ENCODE measurements around the gene MAGI2. TPM values are rescaled to one million over a fixed set of nuclear protein-coding genes. Genes with fewer than 3 reads are reported as not detected.

MAGI2 gene
- total and polyA plus RNA-seq, 8 donors = 6.1 to 9.2 (median 7.1) TPM

GRCh38 chr7:78284945-78285344 lies 1168.5 kb downstream of the MAGI2 start:
- Histone ChIP-seq H3K27ac (no peak overlapping the region), H3K4me1 (no peaks in the 10 kb centered on the region), H3K4me3 (no peak overlapping the region), H3K9me3 (no peaks in the 10 kb centered on the region), H3K27me3 (no peaks in the 10 kb centered on the region), H3K36me3 (no peaks in the 10 kb centered on the region)
- intact Hi-C loops (cut with DNase I) = no loop called here
- DNase-seq (no peak), ATAC-seq (no peak)
- TF ChIP-seq CTCF (IDR thresholded peaks at IDR 0.05) = no peak

GRCh38 chr7:78280276-78280675 lies 1173.2 kb downstream of the MAGI2 start:
- no peak for TF ChIP-seq CTCF (IDR thresholded peaks at IDR 0.05)
- DNase-seq (no peak), ATAC-seq (no peak)
- H3K9me3 ChIP-seq = no peaks in the 10 kb centered on the region
- H3K4me3 ChIP-seq = no peak overlapping the region
- H3K36me3 ChIP-seq = no peaks in the 10 kb centered on the region
- no peak overlapping the region for H3K27ac ChIP-seq
- H3K4me1 ChIP-seq = no peaks in the 10 kb centered on the region
- no peaks in the 10 kb centered on the region for H3K27me3 ChIP-seq
- intact Hi-C loops (cut with DNase I) = no loop called here

GRCh38 chr7:78279457-78279856 lies 1174.0 kb downstream of the MAGI2 start:
- Histone ChIP-seq H3K27ac (no peak overlapping the region), H3K36me3 (no peaks in the 10 kb centered on the region), H3K27me3 (no peaks in the 10 kb centered on the region), H3K4me1 (no peaks in the 10 kb centered on the region), H3K4me3 (no peak overlapping the region), H3K9me3 (no peaks in the 10 kb centered on the region)
- no peak for ATAC-seq
- intact Hi-C loops (cut with DNase I) = no loop called here
- no peak for DNase-seq
- TF ChIP-seq CTCF (IDR thresholded peaks at IDR 0.05) = no peak

DNA sequence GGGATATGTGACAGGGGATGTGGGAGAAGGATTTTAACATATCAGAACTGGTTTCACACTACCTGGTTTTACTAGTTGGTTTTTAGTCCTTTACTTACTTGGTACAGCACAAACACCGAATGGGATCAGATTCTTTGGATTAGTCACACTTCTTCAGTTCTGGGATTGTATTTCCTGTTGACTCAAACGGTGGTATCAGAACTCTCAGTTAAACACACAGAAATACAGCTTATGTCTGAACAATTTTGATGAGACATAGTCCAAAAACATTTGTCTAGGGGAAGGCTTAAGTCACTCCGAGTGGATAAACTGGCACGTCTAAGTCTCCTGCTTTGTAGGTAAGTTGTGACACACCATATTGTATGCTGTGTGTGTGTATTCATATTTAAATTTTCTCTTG lies 1174.4 kb downstream of the MAGI2 start:
- H3K27me3 ChIP-seq = no peaks in the 10 kb centered on the region
- H3K4me1 ChIP-seq = no peaks in the 10 kb centered on the region
- no peak for ATAC-seq
- no peak for TF ChIP-seq CTCF (IDR thresholded peaks at IDR 0.05)
- intact Hi-C loops (cut with DNase I) = no loop called here
- no peak overlapping the region for H3K27ac ChIP-seq
- no peaks in the 10 kb centered on the region for H3K9me3 ChIP-seq
- H3K36me3 ChIP-seq = no peaks in the 10 kb centered on the region
- no peak for DNase-seq
- H3K4me3 ChIP-seq = no peak overlapping the region

DNA sequence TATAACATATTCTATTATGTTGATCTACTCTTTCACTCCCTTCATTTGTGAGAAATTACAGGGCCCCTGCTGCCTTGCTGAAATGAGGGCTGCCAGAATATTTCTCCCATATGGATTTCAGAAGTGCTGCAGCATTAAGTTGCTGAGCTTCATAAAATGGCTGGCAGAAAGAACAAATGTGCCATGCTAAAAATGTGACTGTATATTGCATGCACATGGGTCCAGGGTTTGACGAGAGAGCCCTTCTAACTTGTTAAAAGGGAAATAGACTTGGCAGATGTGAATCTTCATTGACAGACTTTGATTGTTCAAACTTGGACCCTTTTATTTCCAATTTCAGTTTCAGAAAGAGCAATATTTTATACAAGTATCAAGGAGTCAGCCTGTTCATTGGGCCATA lies 1186.3 kb downstream of the MAGI2 start:
- ATAC-seq (no peak), DNase-seq (no peak)
- peaks cover 0 to 10% of the 10 kb centered on the region in 2 donors for H3K9me3 ChIP-seq
- intact Hi-C loops (cut with DNase I) = no loop called here
- H3K4me3 ChIP-seq = no peak overlapping the region
- no peaks in the 10 kb centered on the region for H3K4me1 ChIP-seq
- no peak for TF ChIP-seq CTCF (IDR thresholded peaks at IDR 0.05)
- H3K27me3 ChIP-seq = no peaks in the 10 kb centered on the region
- H3K27ac ChIP-seq = no peak overlapping the region
- H3K36me3 ChIP-seq = no peaks in the 10 kb centered on the region

Data from left lung (tissue), 10 donors.